Adrenal gland (tissue), 5 donors: ENCODE measurements around the gene VWA8.

Source experiments
- POLR2A ChIP-seq, 2 donors: fragments of 450-650 bp; IDR thresholded peaks; one replicate each; pipeline ENCODE4 v1.6.1; 2017; ENCODE audit warnings: antibody characterized with exemption in 2 of 2, mild to moderate bottlenecking in 2 of 2, moderate library complexity in 1 of 2
- TF ChIP-seq, protein P1 (sequence below), 6 experiments: fragments of 450-650 bp in 4 of 6; fragments of 200-600 bp in 2 of 6; sonication (generic) in 1 of 6; IDR thresholded peaks; 1 replicate in 5 of 6; 2 replicates in 1 of 6; pipeline versions ENCODE4 v1.5.1 to v1.8.0; 2016 to 2021; ENCODE audit warnings: antibody characterized with exemption in 6 of 6, mild to moderate bottlenecking in 2 of 6, moderate library complexity in 1 of 6
- donor health status: DM: no; HTN: no; CAD: no.

DNA sequence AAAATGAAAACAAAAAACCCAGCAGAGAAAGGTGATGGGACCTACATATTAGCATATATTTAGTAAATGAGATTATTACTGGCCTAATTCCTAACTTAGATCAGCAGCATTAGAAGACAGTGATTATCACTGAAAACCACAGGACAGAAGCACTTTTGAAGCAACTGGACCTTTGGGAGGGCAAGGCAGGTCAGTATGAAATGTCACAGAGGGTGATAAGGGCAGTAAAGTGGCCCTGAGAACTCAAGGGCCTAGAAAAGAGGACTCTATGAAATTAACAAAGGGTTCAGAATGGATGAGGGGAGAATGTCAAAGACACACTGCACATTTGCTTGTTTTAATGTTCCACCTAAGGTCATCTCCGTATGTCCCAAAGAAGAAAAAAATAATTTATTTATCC, 148.7 kb downstream of the VWA8 start:
- TF ChIP-seq, protein P1, sequence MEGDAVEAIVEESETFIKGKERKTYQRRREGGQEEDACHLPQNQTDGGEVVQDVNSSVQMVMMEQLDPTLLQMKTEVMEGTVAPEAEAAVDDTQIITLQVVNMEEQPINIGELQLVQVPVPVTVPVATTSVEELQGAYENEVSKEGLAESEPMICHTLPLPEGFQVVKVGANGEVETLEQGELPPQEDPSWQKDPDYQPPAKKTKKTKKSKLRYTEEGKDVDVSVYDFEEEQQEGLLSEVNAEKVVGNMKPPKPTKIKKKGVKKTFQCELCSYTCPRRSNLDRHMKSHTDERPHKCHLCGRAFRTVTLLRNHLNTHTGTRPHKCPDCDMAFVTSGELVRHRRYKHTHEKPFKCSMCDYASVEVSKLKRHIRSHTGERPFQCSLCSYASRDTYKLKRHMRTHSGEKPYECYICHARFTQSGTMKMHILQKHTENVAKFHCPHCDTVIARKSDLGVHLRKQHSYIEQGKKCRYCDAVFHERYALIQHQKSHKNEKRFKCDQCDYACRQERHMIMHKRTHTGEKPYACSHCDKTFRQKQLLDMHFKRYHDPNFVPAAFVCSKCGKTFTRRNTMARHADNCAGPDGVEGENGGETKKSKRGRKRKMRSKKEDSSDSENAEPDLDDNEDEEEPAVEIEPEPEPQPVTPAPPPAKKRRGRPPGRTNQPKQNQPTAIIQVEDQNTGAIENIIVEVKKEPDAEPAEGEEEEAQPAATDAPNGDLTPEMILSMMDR (IDR thresholded peaks at IDR 0.05) = no peak
- TF ChIP-seq POLR2A (IDR thresholded peaks at IDR 0.05) = no peak
